GM12873 (cell line): Measurements from ENCODE around the gene RBM10.

Experiments
- TF ChIP-seq, protein P1 (sequence below): IDR thresholded peaks from 2 replicates; pipeline ENCODE4 v1.5.1; 2012; ENCODE audit warnings: low read depth, mild to moderate bottlenecking, moderate library complexity, low read length, control low read depth; ENCODE audit not compliant: insufficient read depth; ENCODE audit errors: missing control alignments

The RBM10 gene

DNA sequence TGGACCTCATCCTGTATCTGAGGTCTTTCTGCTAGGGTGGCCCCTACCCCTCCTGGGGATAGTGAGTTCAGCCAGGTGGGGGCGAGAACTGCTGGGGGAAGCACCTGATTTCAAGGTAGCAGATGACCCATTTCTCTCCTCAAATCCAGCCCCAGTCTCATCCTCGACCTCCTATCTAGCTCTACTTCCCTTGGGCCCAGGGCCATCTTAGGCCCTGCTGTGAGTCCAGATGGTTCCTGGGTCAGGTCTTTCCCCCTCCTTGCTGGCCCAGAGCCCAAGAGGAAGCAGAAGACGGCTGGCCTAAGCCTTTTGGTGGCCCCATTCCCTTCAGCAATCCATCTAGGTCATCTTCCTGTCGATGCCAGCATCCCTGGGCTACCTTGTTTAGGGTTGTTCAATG, 76.7 kb downstream of the RBM10 start:
- TF ChIP-seq, protein P1, sequence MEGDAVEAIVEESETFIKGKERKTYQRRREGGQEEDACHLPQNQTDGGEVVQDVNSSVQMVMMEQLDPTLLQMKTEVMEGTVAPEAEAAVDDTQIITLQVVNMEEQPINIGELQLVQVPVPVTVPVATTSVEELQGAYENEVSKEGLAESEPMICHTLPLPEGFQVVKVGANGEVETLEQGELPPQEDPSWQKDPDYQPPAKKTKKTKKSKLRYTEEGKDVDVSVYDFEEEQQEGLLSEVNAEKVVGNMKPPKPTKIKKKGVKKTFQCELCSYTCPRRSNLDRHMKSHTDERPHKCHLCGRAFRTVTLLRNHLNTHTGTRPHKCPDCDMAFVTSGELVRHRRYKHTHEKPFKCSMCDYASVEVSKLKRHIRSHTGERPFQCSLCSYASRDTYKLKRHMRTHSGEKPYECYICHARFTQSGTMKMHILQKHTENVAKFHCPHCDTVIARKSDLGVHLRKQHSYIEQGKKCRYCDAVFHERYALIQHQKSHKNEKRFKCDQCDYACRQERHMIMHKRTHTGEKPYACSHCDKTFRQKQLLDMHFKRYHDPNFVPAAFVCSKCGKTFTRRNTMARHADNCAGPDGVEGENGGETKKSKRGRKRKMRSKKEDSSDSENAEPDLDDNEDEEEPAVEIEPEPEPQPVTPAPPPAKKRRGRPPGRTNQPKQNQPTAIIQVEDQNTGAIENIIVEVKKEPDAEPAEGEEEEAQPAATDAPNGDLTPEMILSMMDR: no peak

DNA sequence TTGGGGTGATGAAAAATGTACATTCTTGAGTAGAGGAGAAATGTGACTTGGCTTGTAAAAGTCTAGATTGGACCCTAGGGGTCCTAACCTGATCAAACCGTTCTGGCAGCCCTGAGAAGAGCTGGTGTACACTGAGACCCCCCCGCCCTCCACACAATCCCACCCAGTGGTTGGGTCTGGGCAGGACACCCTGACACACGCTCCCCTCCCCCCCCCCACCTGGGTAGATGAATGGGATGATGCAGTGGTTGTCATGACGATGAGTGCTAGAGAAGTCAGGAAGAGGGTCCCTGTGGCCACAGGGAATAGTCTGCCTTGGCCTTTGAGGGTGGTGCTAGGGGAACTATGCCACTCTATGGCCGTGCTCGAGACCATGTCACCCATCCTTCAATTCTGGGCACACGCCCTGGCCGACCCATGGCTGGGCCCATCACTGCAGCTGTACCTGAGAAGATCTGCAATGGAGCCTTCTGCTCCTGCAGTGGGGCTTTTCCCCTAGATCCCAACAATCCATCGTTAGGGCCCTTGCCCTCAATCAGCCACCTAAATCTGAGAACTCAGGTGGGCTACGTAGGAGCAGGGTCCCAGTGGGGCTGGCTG, 77.8 kb downstream of the RBM10 start:
- TF ChIP-seq, protein P1: no peak

DNA sequence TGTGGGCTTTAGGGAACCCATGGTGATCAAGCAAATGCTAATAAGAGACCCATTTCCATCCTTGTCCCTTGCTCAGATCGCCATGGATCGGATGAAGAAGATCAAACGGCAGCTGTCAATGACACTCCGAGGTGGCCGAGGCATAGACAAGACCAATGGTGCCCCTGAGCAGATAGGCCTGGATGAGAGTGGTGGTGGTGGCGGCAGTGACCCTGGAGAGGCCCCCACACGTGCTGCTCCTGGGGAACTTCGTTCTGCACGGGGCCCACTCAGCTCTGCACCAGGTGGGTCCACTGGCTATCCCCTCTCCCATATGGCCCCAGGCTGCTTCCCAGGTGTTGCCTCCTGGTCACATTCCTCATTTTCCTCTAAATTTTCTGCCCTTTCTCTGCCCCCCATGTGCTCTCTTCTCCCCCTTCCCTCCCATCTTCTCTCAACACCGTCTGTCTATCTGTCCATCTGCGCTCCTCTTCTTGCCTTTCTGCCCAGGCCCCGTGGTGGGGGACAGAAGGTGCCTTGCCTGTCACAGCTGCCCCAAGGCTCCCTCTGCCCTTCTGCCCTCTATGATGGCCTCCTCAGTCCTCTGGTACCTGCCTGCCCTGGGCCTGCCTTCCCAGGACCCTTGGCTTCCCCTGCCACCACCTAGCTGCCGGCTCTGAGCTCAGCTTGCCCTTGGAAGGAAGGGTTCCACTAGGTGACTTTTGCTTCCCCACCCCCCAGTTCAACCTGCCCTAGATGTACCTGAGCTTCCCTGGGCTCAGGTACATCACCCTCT, 78.6 kb downstream of the RBM10 start:
- TF ChIP-seq, protein P1: no peak

DNA sequence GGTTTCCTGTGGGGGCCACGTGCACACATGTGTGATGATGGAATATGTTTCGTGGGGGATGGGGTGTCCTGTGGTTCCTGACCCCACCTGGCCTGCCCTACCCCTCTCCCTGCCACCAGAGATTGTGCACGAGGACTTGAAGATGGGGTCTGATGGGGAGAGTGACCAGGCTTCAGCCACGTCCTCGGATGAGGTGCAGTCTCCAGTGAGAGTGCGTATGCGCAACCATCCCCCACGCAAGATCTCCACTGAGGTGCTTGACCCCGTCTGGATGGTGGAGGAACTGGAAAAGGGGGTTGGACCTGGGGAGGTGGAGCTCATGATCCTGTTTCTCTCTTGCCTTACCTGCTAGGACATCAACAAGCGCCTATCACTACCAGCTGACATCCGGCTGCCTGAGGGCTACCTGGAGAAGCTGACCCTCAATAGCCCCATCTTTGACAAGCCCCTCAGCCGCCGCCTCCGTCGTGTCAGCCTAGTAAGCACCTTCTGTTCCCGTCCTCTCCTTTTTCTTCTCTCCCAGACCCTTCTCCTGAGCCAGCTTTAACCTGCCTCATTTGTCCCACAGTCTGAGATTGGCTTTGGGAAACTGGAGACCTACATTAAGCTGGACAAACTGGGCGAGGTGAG, 79.4 kb downstream of the RBM10 start:
- TF ChIP-seq, protein P1: no peak

DNA sequence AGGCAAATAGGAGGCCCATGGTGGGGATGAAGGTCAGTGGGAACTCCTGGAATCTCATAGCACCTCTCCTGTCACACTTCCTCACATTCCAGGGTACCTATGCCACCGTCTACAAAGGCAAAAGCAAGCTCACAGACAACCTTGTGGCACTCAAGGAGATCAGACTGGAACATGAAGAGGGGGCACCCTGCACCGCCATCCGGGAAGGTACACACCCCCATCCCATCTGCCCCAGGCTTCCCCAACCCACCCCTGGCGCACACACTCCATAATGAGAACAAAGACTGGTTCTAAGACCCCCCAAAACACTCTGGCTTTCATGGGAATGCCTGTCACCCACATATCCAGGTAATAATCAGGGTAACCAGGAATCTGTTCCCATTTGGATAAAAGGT, 79.9 kb downstream of the RBM10 start:
- TF ChIP-seq, protein P1: no peak

DNA sequence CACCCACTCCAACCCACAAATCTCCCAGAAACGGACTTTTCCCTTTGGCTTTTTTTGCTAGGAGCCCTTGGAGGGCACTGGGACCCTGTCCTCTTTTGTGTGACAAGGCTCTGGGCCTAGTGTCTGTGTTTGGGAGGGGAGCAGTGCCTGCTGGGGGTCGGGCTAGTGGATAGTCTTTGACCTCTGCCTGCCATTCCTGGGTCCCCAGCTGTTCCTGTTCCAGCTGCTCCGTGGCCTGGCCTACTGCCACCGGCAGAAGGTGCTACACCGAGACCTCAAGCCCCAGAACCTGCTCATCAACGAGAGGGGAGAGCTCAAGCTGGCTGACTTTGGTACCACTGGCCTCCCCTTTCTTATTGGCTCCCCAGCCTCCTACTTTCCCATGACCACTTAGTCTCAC, 81.0 kb downstream of the RBM10 start:
- TF ChIP-seq, protein P1: no peak
